ENCODE data around the gene SLC2A1.

Gene SLC2A1

DNA sequence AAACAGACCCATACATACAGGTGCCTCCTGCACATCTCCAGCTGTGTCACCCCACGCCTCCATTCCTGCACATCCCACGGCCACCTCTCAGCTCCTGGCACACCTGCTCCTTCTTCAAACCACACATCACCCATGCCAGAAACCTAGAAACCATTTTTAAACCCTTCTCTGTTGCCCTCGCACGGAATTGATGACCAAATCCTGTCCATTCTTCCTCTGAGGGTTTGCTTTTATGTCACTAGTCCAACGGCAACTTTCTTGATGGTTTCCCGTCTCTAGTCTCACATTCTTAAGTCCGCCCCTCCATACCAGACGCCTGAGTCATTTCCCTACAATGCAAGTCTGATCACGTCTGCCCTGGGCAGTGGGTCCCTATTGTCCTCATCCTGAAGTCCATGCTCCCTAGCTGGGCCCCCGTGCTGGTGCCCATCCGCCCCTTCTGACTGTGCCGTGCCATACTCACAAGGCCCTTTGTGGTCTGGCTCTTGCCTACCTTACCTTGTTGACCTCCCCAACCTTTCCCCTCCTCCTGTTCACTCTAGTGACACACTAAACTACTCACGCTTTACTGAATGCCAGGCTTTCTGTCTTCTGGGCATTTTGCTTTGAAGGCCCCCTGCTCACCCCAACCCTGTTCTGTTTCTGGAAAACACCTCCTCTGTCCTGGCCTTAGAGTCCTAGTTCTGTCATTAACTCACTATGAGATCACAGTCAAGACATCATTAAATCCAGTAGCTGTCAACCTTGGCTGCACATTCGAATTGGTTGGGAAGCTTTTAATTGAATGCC, 17.6 kb downstream of the SLC2A1 start:
- no peak for DNase-seq

DNA sequence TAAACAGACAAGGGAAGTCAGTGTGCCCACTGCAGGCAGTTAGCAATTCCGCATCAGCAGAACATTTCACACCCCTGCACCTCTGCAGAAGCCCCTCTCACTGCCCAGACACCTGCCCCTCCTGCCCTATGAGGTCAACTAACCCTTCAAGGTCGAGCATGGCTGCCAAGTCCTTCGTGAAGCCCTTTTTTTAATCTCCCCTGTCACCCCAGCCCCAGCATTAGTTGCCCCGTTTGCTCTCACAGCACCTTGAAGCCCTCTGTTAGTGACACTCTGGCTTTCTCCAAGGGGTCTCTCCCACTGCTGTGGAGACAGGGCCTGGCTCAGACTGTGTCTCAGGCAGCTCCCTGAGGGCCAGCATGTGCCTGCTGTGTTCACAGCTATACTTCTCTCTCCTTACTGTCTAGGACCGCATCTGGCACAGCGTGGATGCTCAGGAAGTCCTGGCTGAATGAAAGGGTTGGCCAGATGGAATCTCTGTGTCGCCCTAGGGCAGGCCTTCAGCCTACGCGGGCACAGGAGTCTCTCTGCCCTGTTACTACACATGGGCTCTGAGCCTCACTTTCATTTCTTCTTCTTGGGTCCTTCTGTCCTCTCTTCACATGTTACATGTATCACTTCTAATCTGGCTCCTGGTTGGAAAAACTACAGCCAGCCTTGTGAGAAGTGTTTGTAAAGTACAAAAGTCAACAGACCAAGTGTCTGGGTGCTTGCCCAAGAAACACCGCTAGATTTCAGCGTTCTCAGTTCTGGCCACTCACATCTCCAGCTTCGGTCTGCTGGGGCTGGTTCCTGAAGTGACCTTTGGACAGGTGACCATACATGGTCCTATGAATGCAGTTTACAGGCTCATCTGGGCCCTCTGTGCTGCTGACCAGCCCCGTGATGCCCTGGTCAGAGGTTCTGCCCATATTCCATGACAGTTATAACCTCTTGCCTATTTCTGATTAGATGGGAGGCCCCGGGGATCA, 19.7 kb downstream of the SLC2A1 start:
- no peak for DNase-seq

DNA sequence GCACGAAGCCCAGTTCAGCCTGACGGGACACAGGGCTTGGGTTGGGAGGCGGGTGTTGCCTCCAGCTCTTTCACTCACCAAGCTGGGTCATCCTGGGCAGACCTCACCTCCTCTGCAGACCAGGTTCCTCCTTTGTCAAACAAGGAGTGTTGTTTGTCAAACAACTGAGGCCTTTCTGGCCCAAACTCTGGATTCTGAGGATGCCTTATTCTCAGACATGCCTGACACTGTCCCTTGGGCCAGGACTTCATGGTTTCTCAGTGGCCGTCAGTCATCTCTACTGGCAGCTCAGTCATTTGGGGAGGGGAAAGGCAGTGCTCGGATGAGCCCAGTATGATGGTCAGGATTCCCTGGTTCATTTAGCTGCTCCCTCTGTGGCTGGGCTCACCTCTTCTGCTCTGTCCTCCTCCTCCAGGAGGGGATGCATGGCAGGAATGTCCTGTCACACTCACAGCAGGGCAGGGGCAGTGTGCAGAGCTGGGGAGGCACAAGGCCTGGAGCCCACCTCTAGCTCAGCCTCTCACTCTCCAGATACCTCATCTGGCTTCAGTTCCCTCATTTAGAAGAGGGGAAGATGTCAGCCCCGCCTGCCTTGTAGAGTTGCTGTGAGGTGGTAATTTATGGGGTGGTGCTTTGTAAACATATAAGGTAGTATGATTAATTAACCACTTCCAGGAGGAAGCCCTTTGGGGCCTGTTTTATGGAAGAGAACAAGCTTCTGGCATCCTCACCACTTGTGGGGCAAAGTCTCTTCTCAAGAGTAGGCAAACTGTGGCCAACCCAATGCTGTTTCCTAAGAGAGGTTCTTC, 20.6 kb downstream of the SLC2A1 start:
- no peak for DNase-seq

DNA sequence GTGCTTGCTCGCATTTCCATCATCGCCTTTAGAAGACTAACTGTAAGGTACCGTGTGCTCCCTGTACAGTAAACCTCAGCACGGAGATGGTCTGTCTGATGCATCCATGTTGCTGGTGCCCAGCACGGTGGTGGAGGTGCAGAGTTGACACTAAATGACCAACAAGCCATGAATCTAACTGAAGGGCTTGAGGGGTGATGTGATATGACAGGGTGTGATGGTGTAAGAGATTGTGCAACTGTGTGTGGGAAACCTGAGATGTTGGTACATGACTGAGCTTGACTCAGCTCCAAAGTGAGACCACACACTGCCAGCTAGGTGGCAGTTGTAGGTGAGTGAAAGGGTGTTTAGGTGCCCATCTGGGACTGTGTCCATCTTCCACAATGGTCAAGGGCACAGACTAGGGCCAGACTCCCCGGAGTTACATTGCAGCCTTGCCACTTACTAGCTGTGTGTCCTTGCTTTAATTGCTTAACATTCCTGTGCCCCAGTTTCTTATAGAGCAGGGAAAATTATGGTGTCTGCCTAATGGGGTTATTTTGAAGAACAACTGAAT, 21.4 kb downstream of the SLC2A1 start:
- peak; percentile 26 for DNase-seq

GRCh38 chr1:42936309-42937078, 22.2 kb downstream of the SLC2A1 start:
- DNase-seq: peak; percentile 38

GRCh38 chr1:42935971-42936308, 22.7 kb downstream of the SLC2A1 start:
- DNase-seq: no peak

DNA sequence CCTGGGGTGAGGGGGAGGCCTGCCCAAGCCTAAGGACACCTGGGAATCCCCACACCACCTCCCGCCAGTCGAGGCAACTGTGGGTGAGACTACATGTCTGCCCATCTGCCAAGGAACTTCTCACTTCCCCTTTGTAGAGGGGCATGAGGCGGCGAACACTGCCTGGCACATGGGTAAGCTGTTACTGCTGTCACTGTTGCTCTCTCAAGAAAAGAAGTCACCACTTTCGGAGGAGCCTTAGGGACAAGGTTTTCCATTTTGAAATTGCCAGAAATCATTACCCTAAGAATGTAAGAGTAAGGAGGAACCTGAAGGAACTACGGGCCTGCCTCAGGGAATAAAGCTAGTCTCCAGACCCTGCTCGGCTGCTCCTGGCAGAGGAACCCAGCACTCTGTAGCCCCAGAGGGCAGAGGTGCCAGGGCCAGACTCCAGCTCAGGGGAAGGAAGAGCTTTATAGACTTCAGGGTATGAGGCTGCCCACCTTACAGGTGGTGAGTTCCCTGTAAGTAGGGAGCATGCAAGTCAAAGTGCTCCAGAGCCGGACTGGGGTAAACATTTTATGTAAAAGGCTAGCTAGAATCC, 23.3 kb downstream of the SLC2A1 start:
- peak; percentile 74 for DNase-seq

DNA sequence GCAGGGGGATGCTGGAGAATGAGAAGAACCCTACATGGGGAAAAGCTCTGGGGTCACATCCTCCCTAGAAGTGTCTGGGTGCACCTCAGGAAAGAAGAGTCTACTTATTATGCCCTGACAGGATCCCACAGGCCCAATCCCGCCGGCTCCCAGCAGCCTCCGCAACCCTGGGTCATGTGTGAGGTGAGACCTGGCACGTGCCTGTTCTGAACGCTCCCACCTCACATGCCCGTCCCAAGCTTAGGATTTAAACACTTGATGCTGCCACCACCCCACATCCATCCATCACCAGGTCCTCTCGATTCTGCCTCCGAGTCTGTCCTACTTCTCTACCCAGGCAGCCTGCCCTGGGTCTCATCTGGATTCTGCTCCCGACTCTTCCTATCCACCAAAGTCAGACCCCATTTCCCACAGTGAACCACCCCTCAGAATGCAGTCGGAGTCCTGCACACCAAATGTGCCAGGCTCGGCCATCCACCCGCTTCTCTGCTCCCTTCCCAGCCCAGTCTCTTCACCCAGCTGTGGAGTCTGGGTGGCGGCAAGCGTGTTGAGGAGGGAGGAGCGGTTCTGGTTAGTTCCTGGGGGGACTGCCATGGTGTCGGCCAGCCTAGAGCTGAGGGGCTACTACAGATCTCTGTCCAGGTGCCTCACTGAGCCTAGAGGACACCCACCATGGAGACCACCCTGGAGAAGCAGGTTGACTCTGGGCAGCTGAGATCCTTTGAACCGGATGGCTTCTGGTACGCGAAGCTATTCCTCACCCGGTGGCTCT, 23.9 kb downstream of the SLC2A1 start:
- DNase-seq: no peak

- DNase-seq: no peak
Measured at GRCh38 chr1:42933610-42934491, 24.8 kb downstream of the SLC2A1 start.

- DNase-seq: no peak
Measured at GRCh38 chr1:42933060-42933586, 25.5 kb downstream of the SLC2A1 start.

DNA sequence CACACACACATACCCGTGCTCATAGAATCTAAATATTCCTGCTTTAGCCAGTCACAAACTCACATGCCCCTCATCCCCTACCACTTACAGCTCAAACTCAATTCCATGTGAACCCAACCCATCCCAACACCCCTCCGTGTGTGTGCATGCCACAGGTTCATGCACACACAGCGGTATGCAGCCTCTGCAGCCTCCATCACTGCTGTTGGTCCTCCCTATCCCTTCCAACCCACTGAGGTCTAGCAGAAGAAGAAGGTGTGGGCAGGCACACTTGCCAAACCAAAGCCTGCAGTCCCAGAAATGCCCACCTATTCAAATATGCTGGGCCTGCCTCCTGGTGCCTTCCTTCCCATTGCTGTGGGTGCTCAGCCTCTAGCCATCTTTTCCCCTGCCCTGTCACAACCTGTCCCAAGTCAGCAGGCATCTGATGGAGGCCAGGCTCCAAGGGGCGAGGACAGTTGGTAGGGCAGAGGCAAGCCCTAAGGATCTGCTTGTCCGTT, 26.2 kb downstream of the SLC2A1 start:
- DNase-seq: no peak

DNA sequence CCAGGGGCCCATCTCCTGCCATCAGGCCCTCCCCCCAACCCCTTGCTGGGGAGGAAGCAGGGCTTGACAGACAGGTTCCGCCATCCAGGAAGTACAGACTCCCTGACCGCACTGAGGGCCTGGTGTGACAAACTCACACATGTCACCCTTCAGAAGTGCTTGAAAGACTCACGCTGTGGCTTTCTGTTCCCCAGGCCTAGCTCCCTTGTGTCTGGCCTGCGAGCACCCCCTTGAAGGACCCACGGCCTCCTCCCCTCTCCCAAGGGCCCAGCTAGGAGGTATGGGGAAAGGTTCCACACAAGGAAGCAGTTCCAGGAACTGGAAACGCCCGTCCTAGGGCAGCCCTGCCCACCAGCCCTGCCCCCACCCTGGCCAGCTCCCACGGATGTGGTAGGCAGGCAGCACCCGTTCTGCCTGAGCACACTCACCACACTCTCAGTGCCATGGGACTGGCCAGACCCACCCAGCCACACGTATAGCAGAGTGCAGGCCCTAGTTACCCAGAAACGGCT, 26.7 kb downstream of the SLC2A1 start:
- peak; percentile 81 for DNase-seq

- peak; percentile 66 for DNase-seq
Measured at GRCh38 chr1:42931108-42931539, 27.5 kb downstream of the SLC2A1 start.

- DNase-seq: no peak
Measured at GRCh38 chr1:42930178-42931107, 28.2 kb downstream of the SLC2A1 start.

GRCh38 chr1:42929434-42930177, 29.1 kb downstream of the SLC2A1 start:
- DNase-seq: no peak

GRCh38 chr1:42928859-42929258, 29.8 kb downstream of the SLC2A1 start:
- DNase-seq: no peak

GRCh38 chr1:42927920-42928505, 30.7 kb downstream of the SLC2A1 start:
- no peak for DNase-seq

Data from CD4-positive, alpha-beta T cell treated with Interferon gamma for 1 hour (primary cell).